NOMO-1 treated with dmso at 0.1 percent for 144 hours (cell line): ENCODE results near the gene C10orf105.

Experiments used
- DNase-seq: peaks from one replicate; lab custom pipeline; 2025; ENCODE audit not compliant: unreplicated experiment; lab: John Stamatoyannopoulos, UW

Gene C10orf105, protein sequence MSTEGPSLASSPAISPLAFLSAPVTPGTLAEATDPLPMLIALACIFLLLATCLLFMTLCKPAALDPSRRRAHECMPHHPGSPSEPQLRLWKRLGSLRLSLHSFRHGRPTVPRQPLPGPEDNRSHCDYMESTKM

DNA sequence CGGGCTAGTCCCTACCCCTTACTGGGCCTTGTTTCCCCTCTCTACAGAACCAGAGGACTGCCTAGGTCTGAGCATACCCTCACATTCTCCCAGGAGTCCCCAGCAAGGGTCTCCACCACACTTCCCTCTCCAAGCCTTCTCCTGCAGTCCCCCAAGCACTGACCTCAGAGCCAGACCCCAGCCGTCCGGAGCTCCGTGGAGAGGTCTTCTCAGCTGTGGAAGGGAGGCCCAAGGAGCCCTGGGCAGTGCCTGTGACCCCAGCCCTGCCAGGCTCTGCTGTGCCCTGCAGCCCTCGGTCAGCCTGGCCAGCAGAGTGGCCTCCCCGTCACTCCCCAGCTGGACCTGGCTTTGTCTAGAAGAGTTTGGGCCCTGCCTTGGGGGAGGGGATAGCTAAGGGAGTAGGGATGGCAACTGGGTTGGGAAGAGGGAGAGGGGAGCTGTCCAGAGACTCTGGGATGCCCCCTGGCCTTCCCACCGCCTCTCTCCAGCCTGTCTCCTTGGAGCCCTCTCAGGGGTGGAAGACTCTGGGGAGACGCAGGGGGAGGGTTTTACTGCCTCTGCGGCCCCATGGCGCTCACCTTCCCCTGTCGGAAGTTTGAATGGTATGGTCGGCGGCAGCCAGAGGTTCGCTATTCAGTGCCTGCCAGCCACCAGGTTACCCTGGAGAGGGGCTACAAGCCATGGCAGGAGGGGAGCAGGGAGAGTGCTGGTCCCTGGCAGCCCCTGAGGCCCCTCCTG lies at the start of gene C10orf105:
Gene C10orf105 (minus strand): TSS at position 315 of the 738 bp plus-strand sequence. CDS start 3,441 bp downstream, outside the sequence.
- DNase-seq = no peak

DNA sequence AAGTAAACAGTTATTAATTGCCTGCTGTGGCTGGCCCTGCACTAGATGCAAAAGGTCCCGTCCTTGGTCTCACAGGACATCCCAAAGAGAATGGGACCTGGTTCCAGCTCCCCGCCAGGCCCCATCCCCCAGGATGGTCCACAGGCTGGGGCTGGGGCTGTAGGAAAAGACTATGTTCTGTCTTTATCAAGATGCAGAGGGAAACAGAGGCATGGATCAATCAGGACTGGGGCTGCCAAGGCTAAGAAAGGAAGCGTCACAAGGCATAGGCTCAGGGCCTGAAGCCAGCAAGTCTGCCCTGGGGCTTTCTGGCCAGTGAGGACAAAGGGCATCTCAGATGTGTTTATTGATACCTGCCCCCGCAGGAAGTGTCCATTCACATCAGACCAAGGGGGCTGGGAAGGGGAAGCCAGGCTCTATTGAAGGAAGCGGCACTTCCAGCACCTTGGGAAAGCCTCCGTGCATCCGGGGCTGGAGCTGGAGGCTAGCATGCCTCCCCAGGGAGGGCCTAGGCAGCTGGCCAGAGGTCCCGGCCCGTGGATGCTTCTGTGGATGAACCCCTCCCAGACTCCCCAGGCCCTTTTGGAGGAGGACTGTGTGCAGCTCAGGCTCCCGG lies 48.0 kb upstream of the C10orf105 start:
- DNase-seq = no peak

GRCh38 chr10:71766717-71767419 lies 47.3 kb upstream of the C10orf105 start:
- no peak for DNase-seq

GRCh38 chr10:71765906-71766716 lies 46.5 kb upstream of the C10orf105 start:
- DNase-seq = no peak

GRCh38 chr10:71765176-71765904 lies 45.8 kb upstream of the C10orf105 start:
- DNase-seq = no peak

DNA sequence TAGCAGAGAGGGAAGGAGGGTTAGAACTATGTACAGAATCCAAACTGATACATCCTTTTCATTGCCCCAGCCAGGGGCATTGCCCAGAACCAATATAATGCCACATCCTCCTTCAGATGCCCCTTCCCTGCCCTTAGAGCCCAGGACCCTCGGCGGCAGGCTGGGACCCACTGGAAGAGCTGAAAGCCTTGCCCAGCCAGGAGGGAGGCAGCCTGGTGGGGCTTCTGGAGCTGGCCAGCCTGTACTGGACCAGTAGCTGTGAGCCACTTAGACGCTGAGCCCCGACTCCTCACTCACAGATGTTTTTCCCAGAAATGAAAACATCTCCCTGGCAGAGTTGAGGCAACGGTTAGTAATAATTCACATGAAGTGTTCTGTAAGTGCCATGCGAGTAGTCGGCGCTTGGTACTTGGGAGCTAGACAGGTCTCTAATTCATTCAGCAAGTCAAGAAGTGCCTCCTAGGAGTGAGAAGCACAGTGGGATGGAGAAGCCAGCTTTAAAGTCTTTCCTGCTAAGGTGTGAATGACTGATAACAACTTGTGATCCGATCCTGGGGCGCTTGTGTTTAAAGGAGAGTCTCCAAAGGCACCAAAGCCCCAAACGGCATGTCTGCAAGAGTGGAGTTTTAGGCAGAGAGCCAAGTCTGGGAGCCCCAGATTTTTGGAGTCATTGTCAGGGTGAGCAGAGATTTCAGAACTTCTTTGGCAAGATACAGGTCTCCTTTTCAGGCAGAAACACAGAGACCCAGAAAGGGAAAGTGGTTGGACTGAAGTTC lies 44.0 kb upstream of the C10orf105 start:
- no peak for DNase-seq

DNA sequence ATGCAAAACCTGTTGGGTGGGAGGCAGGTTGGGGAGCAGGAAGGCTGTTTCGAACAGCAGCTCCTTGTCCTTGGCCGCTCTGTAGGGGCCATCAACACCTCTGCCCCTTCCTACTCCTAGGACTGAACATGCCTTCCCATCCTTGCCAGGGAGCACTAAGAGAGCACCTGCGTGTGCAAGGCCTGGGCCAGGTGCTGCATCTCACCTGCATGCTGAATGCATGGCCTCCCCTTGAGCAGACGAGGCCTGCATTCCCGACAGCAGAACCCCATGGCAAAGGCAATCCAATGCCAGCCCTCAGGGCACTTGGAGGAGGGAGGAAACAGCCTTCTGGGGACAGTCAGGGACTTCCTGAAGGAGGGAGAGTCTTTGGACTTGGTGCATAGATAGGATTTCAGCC lies 42.7 kb upstream of the C10orf105 start:
- DNase-seq = no peak

- no peak for DNase-seq
These were observed 42.0 kb upstream of the C10orf105 start for GRCh38 chr10:71761541-71762113.

DNA sequence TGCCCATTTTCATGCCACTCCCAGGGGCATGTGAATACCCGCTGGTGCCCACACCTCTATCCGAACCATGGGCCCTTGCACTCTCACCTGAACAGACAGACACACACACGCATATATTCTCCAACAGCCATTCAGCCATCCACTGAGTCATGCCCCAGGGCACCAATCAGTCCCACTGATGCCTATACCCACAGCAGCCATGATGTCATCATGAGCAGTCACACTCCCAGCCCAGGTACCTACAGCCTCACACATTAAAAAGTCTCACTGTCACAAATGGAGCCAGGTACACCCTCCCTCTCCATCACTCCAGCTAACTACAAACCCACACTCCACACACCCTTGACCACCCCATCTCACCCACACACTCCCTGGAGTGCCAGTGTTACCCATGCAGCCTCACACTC lies 41.5 kb upstream of the C10orf105 start:
- no peak for DNase-seq

DNA sequence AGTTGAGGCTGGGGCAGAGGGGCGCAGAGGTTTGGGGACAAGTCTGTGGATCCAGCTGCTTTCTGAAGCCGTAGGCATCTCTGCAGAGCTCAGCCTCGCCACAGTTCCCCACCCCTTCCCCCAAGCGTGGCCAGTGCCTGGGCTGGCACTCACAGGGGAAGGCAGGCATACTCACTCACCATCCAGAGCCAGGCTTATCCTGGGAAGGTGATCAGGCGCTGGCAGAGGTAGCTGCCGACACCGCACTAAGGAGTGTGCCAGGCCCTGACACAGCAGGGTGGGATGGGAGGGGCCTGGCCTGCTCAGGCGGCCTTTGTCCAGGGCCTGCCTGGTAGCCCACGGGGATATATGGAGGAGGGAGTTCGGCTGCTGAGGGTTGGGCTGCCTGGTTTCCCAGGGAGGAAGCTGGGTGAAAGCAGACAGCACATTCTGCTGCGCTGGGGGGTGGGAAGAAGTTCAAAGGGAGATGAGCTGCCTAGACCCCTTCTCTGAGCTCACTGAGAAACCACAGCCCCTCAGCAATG lies 37.9 kb upstream of the C10orf105 start:
- DNase-seq = no peak

- DNase-seq = peak; percentile 58
These were observed 37.0 kb upstream of the C10orf105 start for GRCh38 chr10:71756311-71757191.

- no peak for DNase-seq
These were observed 35.8 kb upstream of the C10orf105 start for GRCh38 chr10:71755179-71755879.

DNA sequence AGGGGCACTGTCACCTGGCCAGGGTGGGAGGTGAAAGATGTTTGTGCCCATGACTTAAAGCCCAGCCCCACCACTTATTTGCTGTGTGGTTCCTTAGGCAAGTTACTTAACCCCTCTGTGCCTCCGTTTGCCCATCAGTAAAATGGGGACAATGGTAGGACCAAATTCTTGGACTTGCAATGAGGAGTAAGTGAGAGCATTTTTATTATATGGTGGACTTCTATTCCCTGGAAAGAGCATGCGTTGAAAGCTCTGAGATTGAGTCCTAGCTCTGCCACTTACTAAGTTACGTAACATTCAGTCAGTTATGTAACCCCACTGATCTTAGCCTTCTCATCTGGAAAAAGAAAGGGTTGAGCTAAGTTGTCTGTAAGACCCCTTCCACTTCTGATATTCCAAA lies 35.0 kb upstream of the C10orf105 start:
- no peak for DNase-seq

- no peak for DNase-seq
These were observed 34.5 kb upstream of the C10orf105 start for GRCh38 chr10:71753960-71754505.

- DNase-seq = peak; percentile 97
These were observed 33.7 kb upstream of the C10orf105 start for GRCh38 chr10:71753091-71753959.
